Suppressor macrophage treated with lipopolysaccharide for 1 hour (primary cell): ENCODE results near the gene WNT8A.

ENCODE experiments used
- DNase-seq, 3 donors: peaks; one replicate each; pipeline ENCODE4 v3.0.0-alpha.2; 2020 to 2022

The WNT8A gene

GRCh38 chr5:138092301-138092700 is 8.5 kb downstream of the WNT8A start:
- no peak for DNase-seq

- DNase-seq, result no peak
Observed at GRCh38 chr5:138093036-138093435, 9.2 kb downstream of the WNT8A start.

- DNase-seq, result no peak
Observed at GRCh38 chr5:138095100-138095907, 11.5 kb downstream of the WNT8A start.

GRCh38 chr5:138096363-138096762 is 12.5 kb downstream of the WNT8A start:
- no peak for DNase-seq

- no peak for DNase-seq
Observed at GRCh38 chr5:138096997-138097828, 13.4 kb downstream of the WNT8A start.

GRCh38 chr5:138102454-138103318 is 18.9 kb downstream of the WNT8A start:
- peak in 2 of 3 donors; percentile 52 to 55 for DNase-seq

- no peak for DNase-seq
Observed at GRCh38 chr5:138103319-138103637, 19.4 kb downstream of the WNT8A start.

- no peak for DNase-seq
Observed at GRCh38 chr5:138105709-138106108, 21.9 kb downstream of the WNT8A start.

- DNase-seq, result no peak
Observed at GRCh38 chr5:138107213-138107612, 23.4 kb downstream of the WNT8A start.

- DNase-seq, result no peak
Observed at GRCh38 chr5:138109463-138110265, 25.8 kb downstream of the WNT8A start.

- DNase-seq, result no peak
Observed at GRCh38 chr5:138110266-138110963, 26.6 kb downstream of the WNT8A start.

- no peak for DNase-seq
Observed at GRCh38 chr5:138111181-138111580, 27.3 kb downstream of the WNT8A start.

- no peak for DNase-seq
Observed at GRCh38 chr5:138111937-138112336, 28.1 kb downstream of the WNT8A start.

- DNase-seq, result no peak
Observed at GRCh38 chr5:138115254-138115653, 31.4 kb downstream of the WNT8A start.

- no peak for DNase-seq
Observed at GRCh38 chr5:138128334-138128733, 44.5 kb downstream of the WNT8A start.

- DNase-seq, result no peak
Observed at GRCh38 chr5:138129347-138129746, 45.5 kb downstream of the WNT8A start.

GRCh38 chr5:138132543-138132942 is 48.7 kb downstream of the WNT8A start:
- DNase-seq, result no peak

- DNase-seq, result peak in 2 of 3 donors; percentile 10 to 32
Observed at GRCh38 chr5:138138949-138139780, 55.3 kb downstream of the WNT8A start, which contains the start of gene NME5. Gene NME5, minus strand, starts transcription at chr5:138139428. Its CDS starts 648 bp downstream, at chr5:138138780.

- peak; percentile 37 to 54 (median 45) for DNase-seq
Observed at GRCh38 chr5:138139781-138140090, 55.9 kb downstream of the WNT8A start.

GRCh38 chr5:138140268-138140667 is 56.4 kb downstream of the WNT8A start:
- DNase-seq, result peak in 2 of 3 donors; percentile 16 to 31
